HepG2 (cell line): ENCODE measurements around the gene PANK2. TPM values are rescaled to one million over a fixed set of nuclear protein-coding genes. Genes with fewer than 3 reads are reported as not detected.

Experiments
- ASH2L ChIP-seq: fragments of 300-600, 200-600 bp; sonication (generic); IDR thresholded peaks from 2 replicates; pipeline ENCODE4 v1.7.0; 2017; ENCODE audit warnings: low read depth, mild to moderate bottlenecking, moderate library complexity, mixed read lengths, low read length; ENCODE audit not compliant: insufficient read length
- ATF3 ChIP-seq: sonication (generic); formaldehyde crosslinking; IDR thresholded peaks from 2 replicates; pipeline ENCODE4 v1.4.0; 2020; ENCODE audit warnings: missing genetic modification reagents
- GABPA ChIP-seq, 2 experiments: IDR thresholded peaks; 2 replicates each; pipeline ENCODE4 v1.6.1; 2011 to 2016; ENCODE audit warnings: low read depth in 2 of 2, low read length in 1 of 2, missing biosample characterization in 1 of 2, missing genetic modification characterization in 1 of 2
- HOXA9 ChIP-seq: sonication (generic); formaldehyde crosslinking; IDR thresholded peaks from 2 replicates; pipeline ENCODE4 v1.8.1; 2022; ENCODE audit warnings: missing genetic modification reagents, mild to moderate bottlenecking, moderate library complexity, borderline replicate concordance
- NCOA2 ChIP-seq: sonication (generic); formaldehyde crosslinking; IDR thresholded peaks from 2 replicates; pipeline ENCODE4 v1.8.0; 2022; ENCODE audit warnings: inconsistent platforms
- NFE2 ChIP-seq: sonication (generic); formaldehyde crosslinking; IDR thresholded peaks from 2 replicates; pipeline ENCODE4 v1.4.0; 2020; ENCODE audit warnings: missing genetic modification reagents
- TRIM24 ChIP-seq: sonication (generic); formaldehyde crosslinking; IDR thresholded peaks from 2 replicates; pipeline ENCODE4 v1.8.0; 2022; ENCODE audit warnings: mild to moderate bottlenecking, missing genetic modification reagents
- ZFP36L2 ChIP-seq: sonication (generic); formaldehyde crosslinking; IDR thresholded peaks from 2 replicates; pipeline ENCODE4 v1.4.0; 2020; ENCODE audit warnings: missing genetic modification reagents
- ZNF143 ChIP-seq: sonication (generic); formaldehyde crosslinking; IDR thresholded peaks from 2 replicates; pipeline ENCODE4 v1.4.0; 2020; ENCODE audit warnings: missing genetic modification reagents
- ZNF431 ChIP-seq: sonication (generic); formaldehyde crosslinking; IDR thresholded peaks from 2 replicates; pipeline ENCODE4 v1.9.0; 2022; ENCODE audit warnings: missing genetic modification reagents, low read depth, mild to moderate bottlenecking, borderline replicate concordance
- ZNF556 ChIP-seq: sonication (generic); formaldehyde crosslinking; IDR thresholded peaks from 2 replicates; pipeline ENCODE4 v1.4.0; 2020; ENCODE audit warnings: mild to moderate bottlenecking, missing genetic modification reagents, borderline replicate concordance
- ZNF572 ChIP-seq: sonication (generic); formaldehyde crosslinking; IDR thresholded peaks from 2 replicates; pipeline ENCODE4 v1.5.1; 2020; ENCODE audit warnings: mild to moderate bottlenecking, missing genetic modification reagents
- ZNF781 ChIP-seq: sonication (generic); formaldehyde crosslinking; IDR thresholded peaks from 2 replicates; pipeline ENCODE4 v1.5.1; 2020; ENCODE audit warnings: borderline replicate concordance, mild to moderate bottlenecking, missing genetic modification reagents; ENCODE audit errors: not compliant biosample characterization
- polyA plus RNA-seq, 8 experiments: library from polyadenylated mRNA; depleted of rRNA in 3 of 8; stranded (reverse) in 7 of 8; unstranded in 1 of 8; fragments of >200 nt; fragmentation: Illumina TruSeq in 4 of 8; extraction: Trizol in 4 of 8; gene quantifications; 2 replicates each; pipeline versions ENCODE4 v1.2.1 to v1.2.3, GENCODE V29; 2011 to 2016; ENCODE audit warnings: low read depth in 4 of 8, missing spikeins in 1 of 8, mixed read lengths in 1 of 8; ENCODE audit not compliant: insufficient read depth in 1 of 8
- total RNA-seq, 5 experiments: library from RNA; depleted of rRNA; stranded (reverse); fragments of >200 nt; fragmentation: Illumina TruSeq; extraction: Trizol; gene quantifications; 2 replicates each; pipeline ENCODE4 v1.2.3, GENCODE V29; 2016; ENCODE audit warnings: low read depth in 1 of 5
- TF ChIP-seq, protein P1 (sequence below): IDR thresholded peaks from 2 replicates; pipeline ENCODE4 v1.6.1; 2018; ENCODE audit warnings: missing genetic modification reagents
- TF ChIP-seq, protein P2 (sequence below): IDR thresholded peaks from 2 replicates; pipeline ENCODE4 v1.6.1; 2016; ENCODE audit warnings: low read depth, borderline replicate concordance
- TF ChIP-seq, protein P3 (sequence below): sonication (generic); formaldehyde crosslinking; IDR thresholded peaks from 2 replicates; pipeline ENCODE4 v1.9.0; 2021; ENCODE audit warnings: missing genetic modification reagents, mild to moderate bottlenecking, borderline replicate concordance
- TF ChIP-seq, protein P4 (sequence below): sonication (generic); formaldehyde crosslinking; IDR thresholded peaks from 2 replicates; pipeline ENCODE4 v1.4.0; 2020; ENCODE audit warnings: missing genetic modification reagents
- TF ChIP-seq, protein P5 (sequence below): sonication (generic); formaldehyde crosslinking; IDR thresholded peaks from 2 replicates; pipeline ENCODE4 v1.5.0; 2020; ENCODE audit warnings: mild to moderate bottlenecking, missing genetic modification reagents
- TF ChIP-seq, protein P6 (sequence below): sonication (generic); formaldehyde crosslinking; IDR thresholded peaks from 2 replicates; pipeline ENCODE4 v1.4.0; 2020; ENCODE audit warnings: missing genetic modification reagents

The PANK2 gene
- total and polyA plus RNA-seq, 2 of the 13 experiments (the other 11 are each of a cell fraction or from before 2014, with no cell fraction given): 39.2 to 123 TPM

GRCh38 chr20:3869839-3870634 is 19.1 kb upstream of the PANK2 start (continued):
- TF ChIP-seq, protein P1, sequence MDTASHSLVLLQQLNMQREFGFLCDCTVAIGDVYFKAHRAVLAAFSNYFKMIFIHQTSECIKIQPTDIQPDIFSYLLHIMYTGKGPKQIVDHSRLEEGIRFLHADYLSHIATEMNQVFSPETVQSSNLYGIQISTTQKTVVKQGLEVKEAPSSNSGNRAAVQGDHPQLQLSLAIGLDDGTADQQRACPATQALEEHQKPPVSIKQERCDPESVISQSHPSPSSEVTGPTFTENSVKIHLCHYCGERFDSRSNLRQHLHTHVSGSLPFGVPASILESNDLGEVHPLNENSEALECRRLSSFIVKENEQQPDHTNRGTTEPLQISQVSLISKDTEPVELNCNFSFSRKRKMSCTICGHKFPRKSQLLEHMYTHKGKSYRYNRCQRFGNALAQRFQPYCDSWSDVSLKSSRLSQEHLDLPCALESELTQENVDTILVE: no peak
- TF ChIP-seq GABPA (IDR thresholded peaks at IDR 0.05; ENCODE audit: low read depth, low read length) (no peak), GABPA (CRISPR knock-in tag; IDR thresholded peaks at IDR 0.05; ENCODE audit: low read depth) (no peak), ZFP36L2 (CRISPR knock-in tag) (no peak), NCOA2 (CRISPR knock-in tag) (no peak), HOXA9 (CRISPR knock-in tag) (no peak), ZNF572 (CRISPR knock-in tag) (no peak), NFE2 (CRISPR knock-in tag) (no peak), TRIM24 (CRISPR knock-in tag) (no peak), ASH2L (no peak), ATF3 (CRISPR knock-in tag) (no peak), ZNF431 (CRISPR knock-in tag) (no peak), ZNF143 (CRISPR knock-in tag) (no peak), ZNF781 (CRISPR knock-in tag) (no peak), ZNF556 (CRISPR knock-in tag) (no peak)
- TF ChIP-seq, protein P2, sequence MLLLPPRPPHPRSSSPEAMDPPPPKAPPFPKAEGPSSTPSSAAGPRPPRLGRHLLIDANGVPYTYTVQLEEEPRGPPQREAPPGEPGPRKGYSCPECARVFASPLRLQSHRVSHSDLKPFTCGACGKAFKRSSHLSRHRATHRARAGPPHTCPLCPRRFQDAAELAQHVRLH (CRISPR knock-in tag): no peak
- TF ChIP-seq, protein P3, sequence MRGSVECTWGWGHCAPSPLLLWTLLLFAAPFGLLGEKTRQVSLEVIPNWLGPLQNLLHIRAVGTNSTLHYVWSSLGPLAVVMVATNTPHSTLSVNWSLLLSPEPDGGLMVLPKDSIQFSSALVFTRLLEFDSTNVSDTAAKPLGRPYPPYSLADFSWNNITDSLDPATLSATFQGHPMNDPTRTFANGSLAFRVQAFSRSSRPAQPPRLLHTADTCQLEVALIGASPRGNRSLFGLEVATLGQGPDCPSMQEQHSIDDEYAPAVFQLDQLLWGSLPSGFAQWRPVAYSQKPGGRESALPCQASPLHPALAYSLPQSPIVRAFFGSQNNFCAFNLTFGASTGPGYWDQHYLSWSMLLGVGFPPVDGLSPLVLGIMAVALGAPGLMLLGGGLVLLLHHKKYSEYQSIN (CRISPR knock-in tag): 0 out of 2 replicates have a peak, but pooled peaks have one; percentile 41
- TF ChIP-seq, protein P4, sequence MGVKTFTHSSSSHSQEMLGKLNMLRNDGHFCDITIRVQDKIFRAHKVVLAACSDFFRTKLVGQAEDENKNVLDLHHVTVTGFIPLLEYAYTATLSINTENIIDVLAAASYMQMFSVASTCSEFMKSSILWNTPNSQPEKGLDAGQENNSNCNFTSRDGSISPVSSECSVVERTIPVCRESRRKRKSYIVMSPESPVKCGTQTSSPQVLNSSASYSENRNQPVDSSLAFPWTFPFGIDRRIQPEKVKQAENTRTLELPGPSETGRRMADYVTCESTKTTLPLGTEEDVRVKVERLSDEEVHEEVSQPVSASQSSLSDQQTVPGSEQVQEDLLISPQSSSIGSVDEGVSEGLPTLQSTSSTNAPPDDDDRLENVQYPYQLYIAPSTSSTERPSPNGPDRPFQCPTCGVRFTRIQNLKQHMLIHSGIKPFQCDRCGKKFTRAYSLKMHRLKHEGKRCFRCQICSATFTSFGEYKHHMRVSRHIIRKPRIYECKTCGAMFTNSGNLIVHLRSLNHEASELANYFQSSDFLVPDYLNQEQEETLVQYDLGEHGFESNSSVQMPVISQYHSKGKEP (CRISPR knock-in tag): no peak
- TF ChIP-seq, protein P5, sequence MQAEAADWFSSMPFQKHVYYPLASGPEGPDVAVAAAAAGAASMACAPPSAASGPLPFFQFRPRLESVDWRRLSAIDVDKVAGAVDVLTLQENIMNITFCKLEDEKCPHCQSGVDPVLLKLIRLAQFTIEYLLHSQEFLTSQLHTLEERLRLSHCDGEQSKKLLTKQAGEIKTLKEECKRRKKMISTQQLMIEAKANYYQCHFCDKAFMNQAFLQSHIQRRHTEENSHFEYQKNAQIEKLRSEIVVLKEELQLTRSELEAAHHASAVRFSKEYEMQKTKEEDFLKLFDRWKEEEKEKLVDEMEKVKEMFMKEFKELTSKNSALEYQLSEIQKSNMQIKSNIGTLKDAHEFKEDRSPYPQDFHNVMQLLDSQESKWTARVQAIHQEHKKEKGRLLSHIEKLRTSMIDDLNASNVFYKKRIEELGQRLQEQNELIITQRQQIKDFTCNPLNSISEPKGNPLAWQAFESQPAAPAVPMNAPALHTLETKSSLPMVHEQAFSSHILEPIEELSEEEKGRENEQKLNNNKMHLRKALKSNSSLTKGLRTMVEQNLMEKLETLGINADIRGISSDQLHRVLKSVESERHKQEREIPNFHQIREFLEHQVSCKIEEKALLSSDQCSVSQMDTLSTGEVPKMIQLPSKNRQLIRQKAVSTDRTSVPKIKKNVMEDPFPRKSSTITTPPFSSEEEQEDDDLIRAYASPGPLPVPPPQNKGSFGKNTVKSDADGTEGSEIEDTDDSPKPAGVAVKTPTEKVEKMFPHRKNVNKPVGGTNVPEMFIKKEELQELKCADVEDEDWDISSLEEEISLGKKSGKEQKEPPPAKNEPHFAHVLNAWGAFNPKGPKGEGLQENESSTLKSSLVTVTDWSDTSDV (CRISPR knock-in tag): peak; percentile 37; the same call in 1 of the 2 replicates
- TF ChIP-seq, protein P6, sequence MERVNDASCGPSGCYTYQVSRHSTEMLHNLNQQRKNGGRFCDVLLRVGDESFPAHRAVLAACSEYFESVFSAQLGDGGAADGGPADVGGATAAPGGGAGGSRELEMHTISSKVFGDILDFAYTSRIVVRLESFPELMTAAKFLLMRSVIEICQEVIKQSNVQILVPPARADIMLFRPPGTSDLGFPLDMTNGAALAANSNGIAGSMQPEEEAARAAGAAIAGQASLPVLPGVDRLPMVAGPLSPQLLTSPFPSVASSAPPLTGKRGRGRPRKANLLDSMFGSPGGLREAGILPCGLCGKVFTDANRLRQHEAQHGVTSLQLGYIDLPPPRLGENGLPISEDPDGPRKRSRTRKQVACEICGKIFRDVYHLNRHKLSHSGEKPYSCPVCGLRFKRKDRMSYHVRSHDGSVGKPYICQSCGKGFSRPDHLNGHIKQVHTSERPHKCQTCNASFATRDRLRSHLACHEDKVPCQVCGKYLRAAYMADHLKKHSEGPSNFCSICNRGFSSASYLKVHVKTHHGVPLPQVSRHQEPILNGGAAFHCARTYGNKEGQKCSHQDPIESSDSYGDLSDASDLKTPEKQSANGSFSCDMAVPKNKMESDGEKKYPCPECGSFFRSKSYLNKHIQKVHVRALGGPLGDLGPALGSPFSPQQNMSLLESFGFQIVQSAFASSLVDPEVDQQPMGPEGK (CRISPR knock-in tag): no peak
